Stimulated activated CD8-positive, alpha-beta memory T cell treated with anti-CD3 and anti-CD28 coated beads, Interleukin-12 subunit alpha, Interleukin-12 subunit beta, amount 100 ng/mL, for 4 hours (primary cell): ENCODE measurements around the gene ALDOB.
"Not testable (repeated sequence)": the region's sequence is repeated elsewhere in the genome, so short reads cannot be mapped to it uniquely, and the experiment has no call there.

ENCODE experiments used
- DNase-seq: peaks from one replicate; pipeline ENCODE4 v3.0.0-alpha.2; 2020; ENCODE audit warnings: low read depth

ALDOB gene

DNA sequence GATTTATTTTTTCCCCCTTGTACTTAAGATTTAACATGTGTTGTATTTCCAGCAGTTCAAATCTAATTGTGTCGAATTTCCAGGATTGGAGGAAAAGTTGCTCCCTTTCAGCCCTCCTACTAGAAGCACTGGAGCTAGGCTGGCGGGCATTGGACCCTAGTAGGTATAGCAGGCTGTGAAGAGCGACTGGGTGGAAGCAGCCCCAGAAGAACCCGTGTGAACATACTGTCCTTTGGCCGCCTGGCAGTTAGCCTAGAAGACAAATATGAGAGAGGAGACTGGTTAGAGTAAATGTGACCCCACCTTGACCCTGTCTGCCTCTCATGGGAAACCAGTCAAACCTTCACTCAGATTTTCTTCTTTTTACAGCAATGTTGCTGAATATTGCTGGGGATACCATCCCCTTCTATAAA lies 13.9 kb downstream of the ALDOB start:
- DNase-seq = no peak

DNA sequence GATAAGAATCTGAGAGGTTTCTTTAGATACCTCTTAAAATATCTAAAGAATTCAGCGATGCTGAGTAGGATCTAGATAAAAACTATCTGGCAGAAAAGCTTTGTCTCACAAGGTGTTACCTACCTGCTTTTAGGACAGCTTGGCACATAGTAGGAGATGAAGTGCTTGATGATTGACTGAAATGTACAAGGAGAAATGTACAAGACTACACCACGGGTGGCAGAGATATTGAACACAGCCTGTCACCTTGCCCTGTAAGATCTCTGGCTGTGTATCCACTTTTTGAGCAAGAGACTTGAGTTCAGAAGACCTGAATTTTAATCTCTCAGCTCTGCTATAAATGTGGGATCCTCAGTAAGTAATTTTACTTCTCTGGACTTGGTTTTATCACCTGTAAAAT lies 15.7 kb downstream of the ALDOB start:
- DNase-seq = no peak

DNA sequence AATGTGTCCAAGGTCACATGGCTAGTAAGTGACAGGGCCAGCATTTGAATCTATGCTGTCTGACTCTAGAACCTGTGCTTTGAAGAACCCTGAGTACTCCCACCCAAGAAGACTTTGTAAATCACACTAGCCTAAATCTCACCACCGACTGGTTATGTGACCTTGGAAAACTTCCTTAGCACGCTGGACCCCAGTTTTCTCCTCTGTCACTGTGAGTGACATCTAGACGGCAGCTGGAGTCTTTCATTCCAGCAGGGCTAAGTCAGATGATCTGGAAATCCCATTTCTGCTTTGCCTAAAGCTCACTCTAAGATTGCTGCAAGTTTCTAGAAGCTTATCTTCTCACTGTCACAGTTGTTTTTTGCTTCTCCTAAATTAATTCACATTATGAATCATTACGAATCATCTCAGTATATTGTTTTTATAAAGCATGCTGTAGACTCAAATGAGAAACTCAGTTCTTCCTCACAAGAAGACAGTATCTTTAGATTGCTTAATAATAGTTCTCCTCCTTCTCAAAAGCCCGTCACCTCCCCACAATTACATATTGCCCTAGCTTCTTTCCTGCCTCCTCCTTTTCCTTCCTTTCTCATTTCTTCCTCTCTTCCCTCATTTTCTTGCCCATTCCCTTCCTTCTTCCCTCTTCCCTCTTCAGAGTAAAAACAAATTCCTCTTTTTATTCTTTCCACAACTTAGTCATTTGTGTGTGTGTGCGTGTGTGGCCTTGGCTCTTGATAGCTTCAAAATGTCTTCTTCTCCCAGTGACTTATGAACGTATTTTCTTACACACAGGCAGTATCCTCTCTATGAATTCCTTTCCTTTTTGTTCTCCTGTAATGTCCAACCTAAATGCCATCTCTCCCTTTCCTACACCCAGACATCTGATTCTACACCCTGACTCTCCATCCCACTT lies 16.8 kb downstream of the ALDOB start:
- DNase-seq = no peak

DNA sequence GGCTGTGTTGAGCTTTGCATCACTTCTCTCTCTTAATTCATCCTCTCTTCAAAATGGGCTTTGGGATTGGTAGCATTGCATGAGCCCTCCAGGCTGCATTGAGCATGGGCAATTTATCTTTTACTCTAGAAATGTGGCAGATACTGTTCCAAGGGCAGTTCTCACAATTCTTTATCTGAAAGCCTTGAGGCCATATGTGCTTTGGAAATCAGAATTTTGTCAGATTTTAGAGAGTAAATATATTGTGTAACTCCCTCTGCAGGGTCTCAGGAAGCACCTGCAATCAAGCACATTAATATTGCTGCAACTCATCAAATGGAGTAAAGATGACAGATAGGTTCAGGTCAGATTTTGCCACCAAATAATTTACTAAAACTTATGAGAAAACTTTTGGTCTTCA lies 17.6 kb downstream of the ALDOB start:
- no peak for DNase-seq

DNA sequence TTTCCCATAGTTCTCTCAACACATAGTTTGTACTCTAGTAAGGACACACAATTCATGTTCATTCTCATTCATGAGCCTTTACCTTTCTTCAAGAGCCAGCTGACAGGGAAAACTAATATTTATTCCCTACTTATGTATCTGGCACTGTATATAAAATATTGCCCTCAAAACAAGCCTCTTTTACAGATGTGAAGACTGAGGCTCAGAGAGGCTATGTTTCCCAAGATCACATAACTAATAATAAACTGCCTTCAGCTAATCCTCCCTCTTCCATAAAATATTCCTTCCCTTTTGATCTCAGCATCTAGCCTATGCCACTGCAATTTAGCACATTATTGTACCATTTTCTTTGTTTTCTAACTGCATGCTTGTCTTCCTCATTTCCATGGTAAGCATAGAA lies 18.2 kb downstream of the ALDOB start:
- no peak for DNase-seq

DNA sequence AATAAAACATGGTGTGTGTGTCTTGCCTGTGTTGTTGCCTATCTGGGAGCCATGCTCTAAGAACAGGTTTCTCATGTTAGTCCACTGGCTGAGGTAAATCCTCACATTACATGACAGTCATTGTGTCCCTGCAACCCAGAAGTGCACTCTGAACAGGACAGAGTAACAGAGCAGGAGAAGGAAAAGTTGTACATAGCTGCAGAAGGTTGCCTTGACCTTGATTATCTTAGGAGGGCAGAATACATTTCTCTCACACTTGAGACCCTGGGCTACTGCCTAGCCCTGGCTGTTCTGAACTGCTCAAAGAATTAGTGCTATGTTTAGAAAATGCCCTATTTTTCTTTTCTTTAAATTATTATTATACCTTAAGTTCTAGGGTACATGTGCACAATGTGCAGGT lies 20.0 kb downstream of the ALDOB start:
- no peak for DNase-seq

DNA sequence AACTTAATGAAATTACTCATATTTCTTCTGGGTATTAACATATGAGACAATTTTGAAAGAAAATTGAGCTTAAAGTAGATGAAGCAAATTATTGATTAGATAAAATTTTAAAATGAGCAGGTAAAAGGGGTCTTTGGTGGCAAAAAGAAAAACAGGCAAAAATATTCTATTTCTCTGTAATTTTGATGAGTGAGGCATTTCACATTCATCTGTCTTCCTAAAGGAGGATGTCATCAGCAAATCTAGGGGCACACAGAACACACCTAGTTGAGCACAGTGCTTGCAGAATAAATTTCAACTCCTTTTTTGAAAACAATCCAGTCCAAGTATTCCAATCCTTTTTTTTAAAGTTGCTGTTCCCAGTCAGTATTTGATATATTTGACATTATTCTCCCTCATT lies 20.7 kb downstream of the ALDOB start:
- no peak for DNase-seq

DNA sequence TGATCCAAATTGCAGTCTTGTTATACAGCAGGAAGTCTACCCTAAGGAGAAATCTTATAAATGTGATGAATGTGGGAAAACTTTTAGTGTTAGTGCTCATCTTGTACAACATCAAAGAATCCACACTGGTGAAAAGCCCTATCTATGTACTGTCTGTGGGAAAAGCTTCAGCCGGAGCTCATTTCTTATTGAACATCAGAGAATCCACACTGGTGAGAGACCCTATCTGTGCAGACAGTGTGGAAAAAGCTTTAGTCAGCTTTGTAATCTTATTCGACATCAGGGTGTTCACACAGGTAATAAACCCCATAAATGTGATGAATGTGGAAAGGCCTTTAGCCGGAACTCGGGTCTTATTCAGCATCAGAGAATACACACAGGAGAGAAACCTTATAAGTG lies 26.5 kb downstream of the ALDOB start:
- DNase-seq = no peak

DNA sequence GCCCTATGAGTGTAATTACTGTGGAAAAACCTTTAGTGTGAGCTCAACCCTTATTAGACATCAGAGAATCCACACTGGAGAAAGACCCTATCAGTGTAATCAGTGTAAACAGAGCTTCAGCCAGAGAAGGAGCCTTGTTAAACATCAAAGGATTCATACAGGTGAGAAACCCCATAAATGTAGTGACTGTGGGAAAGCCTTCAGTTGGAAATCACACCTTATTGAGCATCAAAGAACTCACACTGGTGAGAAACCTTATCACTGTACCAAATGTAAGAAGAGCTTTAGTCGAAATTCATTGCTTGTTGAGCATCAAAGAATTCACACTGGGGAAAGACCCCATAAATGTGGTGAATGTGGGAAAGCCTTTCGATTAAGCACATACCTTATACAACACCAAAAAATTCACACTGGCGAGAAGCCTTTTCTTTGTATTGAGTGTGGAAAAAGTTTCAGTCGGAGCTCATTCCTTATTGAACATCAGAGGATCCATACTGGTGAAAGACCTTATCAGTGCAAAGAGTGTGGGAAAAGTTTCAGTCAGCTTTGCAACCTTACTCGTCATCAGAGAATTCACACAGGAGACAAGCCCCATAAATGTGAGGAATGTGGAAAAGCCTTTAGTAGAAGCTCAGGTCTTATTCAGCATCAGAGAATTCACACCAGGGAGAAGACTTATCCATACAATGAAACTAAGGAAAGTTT lies 27.0 kb downstream of the ALDOB start:
- no peak for DNase-seq

DNA sequence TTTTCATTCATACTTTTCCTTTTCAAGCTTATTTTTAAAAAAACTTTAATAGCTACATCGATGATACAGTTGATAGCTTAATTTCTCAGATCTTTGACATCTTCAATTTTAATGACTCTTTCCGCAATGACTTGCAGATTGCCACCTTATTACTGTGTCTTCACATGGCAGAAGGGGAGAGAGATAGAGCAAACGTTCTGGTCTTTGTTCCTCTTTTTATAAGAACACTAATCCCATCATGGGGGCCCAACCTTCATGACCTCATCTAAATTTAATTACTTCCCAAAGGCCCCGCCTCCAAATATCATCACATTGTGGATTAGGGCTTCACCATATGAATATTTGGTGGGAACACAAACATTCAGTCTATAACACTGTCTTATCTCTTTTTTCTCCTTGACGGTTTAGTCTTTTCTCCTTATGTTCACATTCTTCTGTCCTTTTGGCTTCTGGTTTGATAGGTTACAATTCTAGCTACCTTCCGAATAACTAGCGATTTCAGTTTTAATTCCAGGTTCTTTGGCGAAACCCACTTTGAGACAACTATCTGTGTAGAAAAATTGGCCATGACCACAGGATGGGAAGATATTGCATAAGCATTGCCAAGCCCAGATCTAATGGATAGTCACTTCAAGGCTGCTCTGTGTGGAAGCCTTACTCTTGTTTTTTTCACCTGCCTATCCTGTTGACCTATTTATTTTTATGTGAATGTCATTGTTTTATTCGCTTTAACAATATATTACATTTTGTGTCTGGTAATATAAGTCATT lies 31.9 kb downstream of the ALDOB start:
- DNase-seq = no peak

DNA sequence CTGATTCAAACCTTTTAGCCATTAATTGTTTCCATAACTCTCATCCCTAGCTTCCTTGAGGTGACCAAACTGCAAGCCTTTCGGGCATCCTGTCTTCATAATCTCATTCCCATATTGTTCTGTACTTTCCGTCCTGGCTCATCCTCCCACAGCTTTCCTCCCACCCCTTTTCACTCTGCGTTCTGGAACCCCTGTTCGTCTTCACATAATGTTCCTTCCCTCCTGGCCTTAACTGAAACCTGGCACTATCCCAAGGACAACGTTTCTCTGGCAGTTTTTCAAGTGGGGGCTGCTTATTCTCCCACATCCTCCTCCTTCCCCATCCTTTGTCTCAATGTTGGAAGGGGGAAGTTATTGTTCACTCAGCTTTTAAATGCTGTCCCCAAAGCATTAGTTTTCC lies 35.5 kb downstream of the ALDOB start:
- DNase-seq = no peak

DNA sequence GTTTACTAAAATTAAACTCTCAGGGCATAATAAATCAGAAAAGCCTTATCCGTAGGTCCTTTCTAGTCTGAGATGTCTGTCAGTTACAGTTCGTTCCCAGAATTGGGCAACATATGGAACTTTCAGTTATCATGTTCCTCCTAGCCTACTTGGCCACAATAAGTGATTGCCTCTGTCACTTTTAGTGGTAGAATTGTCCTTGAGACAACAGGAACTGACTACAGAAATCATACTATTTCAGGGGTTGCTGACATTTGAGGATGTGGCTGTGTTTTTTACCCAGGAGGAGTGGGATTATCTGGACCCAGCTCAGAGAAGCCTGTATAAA lies 36.0 kb downstream of the ALDOB start:
- no peak for DNase-seq

DNA sequence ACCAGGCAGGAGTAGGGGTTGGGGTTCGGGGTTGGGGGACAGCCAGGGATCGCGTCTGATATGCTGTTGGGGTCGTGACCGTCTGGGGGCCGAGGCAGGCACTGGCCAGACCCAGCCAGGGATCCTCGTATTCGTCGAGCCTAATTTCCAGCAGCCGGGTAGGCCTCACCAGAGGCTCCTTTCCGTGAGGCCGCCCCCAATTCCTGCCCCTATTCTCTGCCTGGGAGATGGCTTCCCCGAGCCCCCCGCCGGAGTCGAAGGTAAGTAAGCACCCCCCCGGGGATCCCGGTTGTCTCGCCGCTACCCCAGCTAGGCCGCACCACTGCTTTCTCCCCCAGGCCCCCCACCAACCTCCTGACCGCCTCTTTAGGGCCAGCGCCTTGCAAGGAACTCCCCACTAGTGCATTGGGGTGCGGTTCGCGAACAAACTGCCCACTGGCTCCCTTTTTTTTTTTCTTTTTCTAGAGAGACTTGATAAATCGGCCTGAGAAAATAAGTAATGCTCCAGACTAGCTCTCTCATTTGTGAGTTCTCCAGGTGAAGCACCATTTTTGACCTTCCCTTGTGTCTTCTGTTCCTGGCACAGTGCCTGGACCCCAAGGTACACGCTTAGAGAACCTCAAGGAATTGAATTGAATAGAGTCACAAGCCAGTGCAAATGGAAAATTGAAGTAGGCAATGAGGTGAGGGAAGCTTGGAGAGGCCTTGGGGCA lies 36.5 kb downstream of the ALDOB start:
- no peak for DNase-seq

DNA sequence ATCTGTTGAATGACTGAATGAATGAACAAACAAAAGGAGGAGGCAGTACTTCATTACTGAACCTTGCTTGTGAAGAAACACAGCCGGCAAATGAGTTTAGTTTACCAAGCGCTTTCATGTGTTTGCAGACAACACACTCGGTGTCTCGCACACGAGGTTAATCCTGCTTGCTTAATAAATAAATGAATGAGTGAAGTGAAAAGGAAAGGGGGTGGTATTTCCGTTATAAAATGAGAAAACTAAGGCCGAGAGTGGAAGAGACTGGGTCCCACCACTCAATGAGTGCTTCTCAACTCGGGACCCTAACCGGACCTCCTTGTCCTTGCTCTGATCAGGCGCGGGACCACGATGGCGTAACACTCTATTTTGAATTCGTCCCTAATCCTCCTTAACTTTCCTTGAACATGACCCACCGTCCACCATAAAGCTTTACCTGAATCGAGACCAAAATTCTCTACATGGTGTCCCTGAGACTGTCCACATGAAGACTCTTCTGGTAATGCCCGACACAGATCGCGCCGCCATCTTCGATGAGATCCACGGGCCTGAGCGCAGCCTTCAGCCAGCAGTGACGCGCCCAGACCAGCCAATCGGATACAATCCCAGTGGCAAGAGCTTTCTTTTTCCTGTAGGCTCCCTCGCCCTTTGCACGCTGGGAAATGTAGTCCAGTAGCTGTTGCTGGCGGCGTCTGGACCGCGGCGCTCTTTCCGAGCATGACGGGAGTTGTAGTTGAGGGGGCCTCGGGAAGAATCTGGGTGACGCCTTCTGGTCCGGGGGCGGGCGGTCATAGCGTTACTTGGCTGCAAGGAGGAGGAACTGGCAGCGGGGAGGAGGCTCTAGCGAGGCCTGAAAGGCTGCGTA lies 37.3 kb downstream of the ALDOB start, which contains the start of the genes MRPL50 and ZNF189:
MRPL50 (minus strand) TSS at position 551 of the 862 bp plus-strand sequence; CDS start at position 525, 26 bp downstream.
ZNF189 (plus strand) TSS at position 784 of the 862 bp plus-strand sequence. CDS start 306 bp downstream, outside the sequence.
- peak; percentile 91 for DNase-seq

DNA sequence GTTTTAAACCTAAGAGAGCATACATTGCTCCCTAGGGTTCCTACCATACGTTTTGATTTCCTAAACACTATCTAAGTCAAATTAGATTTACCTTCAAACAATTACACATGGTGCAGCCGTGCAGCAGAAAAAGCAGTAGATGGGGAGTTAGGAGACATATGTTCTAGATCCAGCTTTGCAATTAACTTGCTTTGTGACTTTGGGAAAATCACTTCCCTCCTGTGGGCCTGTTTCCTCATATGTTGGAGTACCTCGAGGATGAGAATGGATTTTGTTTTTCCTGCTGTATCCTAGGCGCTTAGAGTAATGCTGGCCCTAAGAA lies 37.9 kb downstream of the ALDOB start:
- no peak for DNase-seq

DNA sequence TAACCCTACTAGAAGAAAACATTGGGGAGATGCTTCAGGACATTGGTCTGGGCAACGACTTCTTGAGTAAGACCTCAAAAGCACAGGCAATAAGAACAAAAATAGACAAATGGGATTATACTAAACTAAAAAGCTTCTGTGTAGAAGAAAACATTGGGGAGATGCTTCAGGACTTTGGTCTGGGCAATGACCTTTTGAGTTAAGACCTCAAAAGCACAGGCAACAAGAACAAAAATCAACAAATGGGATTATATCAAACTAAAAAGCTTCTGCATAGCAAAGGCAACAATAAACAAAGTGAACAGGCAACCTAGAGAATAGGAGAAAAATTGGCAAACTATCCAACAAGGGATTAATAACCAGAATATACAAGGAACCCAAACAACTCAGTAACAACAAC lies 40.9 kb downstream of the ALDOB start:
- DNase-seq = no peak

DNA sequence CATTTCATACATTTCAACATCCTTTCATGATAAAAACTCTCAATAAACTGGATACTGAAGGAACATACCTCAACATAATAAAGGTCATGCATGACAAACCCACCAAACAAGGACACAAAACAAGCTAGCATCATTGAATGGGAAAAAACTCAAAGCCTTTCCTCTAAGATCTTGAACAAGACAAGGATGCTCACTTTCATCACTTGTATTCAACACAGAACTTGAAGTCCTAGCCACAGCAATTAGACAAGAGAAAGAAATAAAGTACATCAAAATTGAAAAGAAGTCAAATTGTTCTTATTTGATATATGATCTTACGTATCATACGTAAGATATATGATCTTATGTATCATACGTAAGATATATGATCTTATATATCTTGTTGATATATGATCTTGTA lies 42.4 kb downstream of the ALDOB start:
- no peak for DNase-seq

DNA sequence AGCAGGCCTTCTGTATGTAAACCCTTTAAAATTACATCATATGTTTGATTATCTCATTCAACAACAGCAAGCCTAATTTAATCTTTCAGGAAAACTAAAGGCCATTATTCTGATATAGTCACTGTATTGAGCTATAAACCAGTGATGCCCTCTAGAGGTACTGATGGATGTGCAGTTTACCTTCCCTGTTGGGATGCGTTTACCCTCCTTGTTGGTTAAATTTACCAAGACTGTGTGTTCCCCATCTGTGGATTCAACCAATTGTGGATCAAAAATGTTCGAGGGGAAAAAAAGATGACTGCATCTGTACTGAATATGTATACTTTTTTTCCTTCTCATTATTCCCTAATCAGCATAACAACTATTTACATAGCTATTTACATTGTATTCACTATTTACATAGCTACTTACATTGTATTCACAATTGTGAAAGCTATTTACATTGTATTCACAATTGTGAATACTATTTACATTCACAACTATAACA lies 47.0 kb downstream of the ALDOB start:
- no peak for DNase-seq

DNA sequence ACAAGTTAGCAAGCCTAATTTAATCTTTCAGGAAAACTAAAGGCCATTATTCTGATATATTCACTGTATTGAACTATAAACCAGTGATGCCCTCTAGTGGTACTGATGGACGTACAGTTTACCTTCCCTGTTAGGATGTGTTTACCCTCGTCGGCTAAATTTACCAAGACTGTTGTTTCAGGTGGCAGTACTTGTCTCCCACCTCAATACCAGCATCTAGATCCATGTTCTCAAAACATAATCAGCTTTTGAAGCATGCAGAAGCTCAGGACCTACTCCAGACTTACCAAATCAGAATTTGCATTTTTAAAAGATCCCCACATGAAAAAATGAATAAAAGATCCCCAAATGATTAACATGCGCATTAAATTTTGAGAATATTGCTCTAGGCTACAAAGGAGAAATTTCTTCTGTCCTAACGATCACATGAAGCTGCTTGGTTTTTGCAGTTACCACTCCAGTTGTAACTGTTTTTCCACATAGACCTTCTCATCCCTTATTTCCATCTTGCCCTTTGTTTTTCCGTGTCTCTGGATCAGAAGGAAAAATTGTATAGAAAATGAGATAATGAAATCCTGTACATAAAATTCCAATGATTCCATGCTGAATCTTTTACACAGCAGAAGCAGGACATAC lies 47.6 kb downstream of the ALDOB start:
- DNase-seq = no peak

DNA sequence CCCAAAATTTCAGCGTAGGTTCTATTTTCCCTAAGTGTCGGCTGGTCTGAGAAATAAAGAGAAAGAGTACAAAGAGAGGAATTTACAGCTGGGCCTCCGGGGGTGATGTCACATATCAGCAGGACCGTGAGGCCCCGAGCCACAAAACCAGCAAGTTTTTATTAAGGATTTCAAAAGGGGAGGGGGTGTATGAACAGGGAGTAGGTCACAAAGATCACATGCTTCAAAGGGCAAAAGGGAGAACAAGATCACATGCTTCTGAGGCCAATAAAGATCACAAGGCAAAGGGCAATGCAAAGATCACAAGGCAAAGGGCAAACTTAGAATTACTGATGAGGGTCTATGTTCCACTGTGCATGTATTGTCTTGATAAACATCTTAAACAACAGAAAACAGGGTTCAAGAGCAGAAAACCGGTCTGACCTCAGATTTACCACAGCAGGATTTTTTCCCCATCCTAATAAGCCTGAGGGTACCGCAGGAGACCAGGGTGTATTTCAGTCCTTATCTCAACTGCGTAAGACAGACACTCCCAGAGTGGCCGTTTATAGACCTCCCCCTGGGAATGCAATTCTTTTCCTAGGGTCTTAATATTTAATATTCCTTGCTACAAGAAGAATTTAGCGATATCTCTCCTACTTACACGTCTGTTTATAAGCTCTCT lies 50.6 kb downstream of the ALDOB start, which contains the start of gene BAAT:
BAAT (minus strand) TSS at position 134 of the 664 bp plus-strand sequence. CDS start 13,602 bp downstream, outside the sequence.
- not testable (repeated sequence) for DNase-seq
